ENCODE results near the gene OR13A1.
"Not testable (repeated sequence)": the region's sequence is repeated elsewhere in the genome, so short reads cannot be mapped to it uniquely, and the experiment has no call there.

OR13A1 gene

DNA sequence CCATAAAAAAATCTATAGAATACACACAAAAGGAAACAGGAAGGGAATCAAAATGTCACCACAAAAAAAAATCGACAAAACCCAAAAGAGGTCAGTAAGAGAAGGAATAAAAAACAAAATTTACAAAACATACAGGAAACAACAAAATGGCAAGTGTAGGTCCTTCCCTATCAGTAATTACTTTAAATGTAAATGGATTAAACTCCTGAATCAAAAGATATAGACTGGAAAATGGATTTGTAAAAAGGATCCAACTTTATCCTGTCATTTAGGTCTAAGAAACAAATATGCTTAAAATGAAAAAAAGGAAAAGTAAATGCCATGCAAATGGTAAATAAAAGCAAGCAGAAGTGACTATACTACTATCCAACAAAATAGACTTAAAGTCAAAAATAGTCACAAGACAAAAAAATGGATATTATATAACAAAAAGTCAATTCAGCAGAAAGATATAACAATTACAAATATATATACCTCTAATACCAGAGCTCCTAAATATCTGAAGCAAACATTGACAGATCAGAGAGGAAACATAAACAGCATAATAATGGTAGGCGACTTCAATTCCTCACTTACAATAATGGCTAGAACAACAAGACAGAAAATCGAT lies 2.0 kb downstream of the OR13A1 start:
- no peak overlapping the region for H3K4me3 Mint-ChIP-seq
- peaks cover 9% of the 10 kb centered on the region for H3K9me3 Mint-ChIP-seq
- no peak for ATAC-seq

DNA sequence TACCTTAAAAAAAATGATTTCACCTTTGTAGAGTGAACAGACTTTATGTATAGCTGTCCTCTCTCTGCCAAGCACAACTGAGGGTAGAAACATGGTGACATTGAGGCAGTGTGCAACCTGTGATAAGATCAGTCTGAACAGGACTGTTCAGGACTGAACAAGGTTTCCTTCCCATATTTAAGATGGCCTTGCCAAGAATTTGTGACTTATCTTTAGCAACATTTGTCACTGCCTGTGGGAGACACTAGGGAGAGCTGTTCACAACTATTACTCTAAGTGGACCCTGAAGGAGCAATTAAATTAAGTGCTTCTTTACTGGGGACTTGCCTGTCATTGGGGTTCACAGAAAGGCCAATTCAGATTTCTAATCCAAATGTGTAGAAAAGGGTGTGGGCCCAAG lies 6.7 kb downstream of the OR13A1 start:
- peaks cover 9% of the 10 kb centered on the region for H3K9me3 Mint-ChIP-seq
- peak overlapping the region; percentile 11 for H3K27ac Mint-ChIP-seq
- no peaks in the 10 kb centered on the region for H3K27me3 Mint-ChIP-seq
- H3K4me1 Mint-ChIP-seq: no peaks in the 10 kb centered on the region
- H3K36me3 Mint-ChIP-seq: peaks cover 23% of the 10 kb centered on the region
- H3K4me3 Mint-ChIP-seq: no peak overlapping the region
- no peak for ATAC-seq

More for the DNA sequence above, 2.0 kb downstream of the OR13A1 start:
- Mint-ChIP-seq H3K27ac (no peak overlapping the region), H3K27me3 (no peaks in the 10 kb centered on the region), H3K36me3 (peaks cover 23% of the 10 kb centered on the region), H3K4me1 (no peaks in the 10 kb centered on the region)

DNA sequence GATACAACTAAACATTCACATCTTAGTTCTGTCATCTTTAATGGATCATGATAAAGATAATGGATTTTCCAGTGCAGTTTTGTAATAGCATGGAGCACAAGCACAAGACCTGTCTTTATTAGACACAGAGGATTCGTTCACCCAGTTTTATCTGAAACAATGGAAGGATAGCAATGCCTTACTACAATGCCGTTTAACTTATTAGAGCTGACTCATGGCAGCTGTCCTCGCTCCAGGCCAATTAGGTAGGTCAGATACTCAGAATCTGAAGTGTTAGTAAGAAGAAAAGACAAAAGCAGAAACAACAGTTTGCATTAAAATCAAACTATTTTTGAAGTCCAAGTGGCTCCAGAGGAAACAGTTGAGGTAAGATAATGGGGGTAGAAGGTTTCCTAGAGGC lies 12.8 kb downstream of the OR13A1 start:
- Mint-ChIP-seq H3K4me1 (peaks cover 17% of the 10 kb centered on the region), H3K4me3 (no peak overlapping the region), H3K27me3 (no peaks in the 10 kb centered on the region), H3K36me3 (no peaks in the 10 kb centered on the region), H3K27ac (no peak overlapping the region), H3K9me3 (no peaks in the 10 kb centered on the region)
- ATAC-seq: no peak

DNA sequence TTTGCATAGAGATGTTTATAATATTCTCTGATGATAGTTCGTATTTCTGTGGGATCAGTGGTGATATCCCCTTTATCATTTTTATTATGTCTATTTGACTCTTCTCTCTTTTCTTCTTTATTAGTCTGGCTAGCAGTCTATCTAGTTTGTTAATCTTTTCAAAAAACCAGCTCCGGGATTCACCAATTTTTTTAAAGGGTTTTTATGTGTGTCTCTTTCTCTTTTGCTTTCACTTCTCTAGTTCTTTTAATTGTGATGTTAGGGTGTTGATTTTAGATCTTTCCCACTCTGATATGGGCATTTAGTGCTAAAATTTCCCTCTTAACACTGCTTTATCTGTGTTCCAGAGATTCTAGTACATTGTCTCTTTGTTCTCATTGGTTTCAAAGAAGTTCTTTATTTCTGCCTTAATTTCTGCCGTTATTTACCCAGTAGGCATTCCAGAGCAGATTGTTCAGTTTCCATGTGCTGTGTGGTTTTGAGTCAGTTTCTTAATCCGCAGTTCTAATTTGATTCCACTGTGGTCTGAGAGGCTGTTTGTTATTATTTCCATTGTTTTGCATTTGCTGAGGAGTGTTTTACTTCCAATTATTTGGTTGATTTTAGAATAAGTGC lies 17.0 kb downstream of the OR13A1 start:
- ATAC-seq, H3K9me3 Mint-ChIP-seq, H3K27me3 Mint-ChIP-seq, H3K36me3 Mint-ChIP-seq: not testable (repeated sequence)
- H3K27ac Mint-ChIP-seq: peak overlapping the region; percentile 96
- peaks cover 34% of the 10 kb centered on the region for H3K4me1 Mint-ChIP-seq
- peak overlapping the region; percentile 87 for H3K4me3 Mint-ChIP-seq

DNA sequence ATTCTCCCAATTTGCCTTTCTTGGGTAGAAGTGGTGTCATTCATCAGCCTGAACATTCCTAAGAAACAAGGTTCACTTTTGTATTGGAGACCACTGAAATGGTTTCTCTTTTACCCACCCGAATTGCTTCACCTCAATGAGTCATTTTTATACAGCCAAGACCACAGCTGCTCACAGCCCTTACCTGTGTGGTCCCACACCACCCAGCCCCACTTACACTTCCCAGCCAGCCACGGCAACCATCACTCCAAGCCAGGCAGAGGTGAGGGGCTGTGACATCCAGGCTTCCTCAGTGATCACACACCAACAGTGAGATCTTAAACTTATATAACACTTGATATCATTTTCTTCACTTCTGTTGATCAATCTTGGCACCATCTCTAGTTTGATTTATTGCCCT lies 20.7 kb downstream of the OR13A1 start:
- Mint-ChIP-seq H3K27ac (no peak overlapping the region), H3K4me3 (no peak overlapping the region), H3K36me3 (no peaks in the 10 kb centered on the region), H3K27me3 (no peaks in the 10 kb centered on the region), H3K9me3 (peaks cover 5% of the 10 kb centered on the region), H3K4me1 (peaks cover 43% of the 10 kb centered on the region)
- no peak for ATAC-seq

DNA sequence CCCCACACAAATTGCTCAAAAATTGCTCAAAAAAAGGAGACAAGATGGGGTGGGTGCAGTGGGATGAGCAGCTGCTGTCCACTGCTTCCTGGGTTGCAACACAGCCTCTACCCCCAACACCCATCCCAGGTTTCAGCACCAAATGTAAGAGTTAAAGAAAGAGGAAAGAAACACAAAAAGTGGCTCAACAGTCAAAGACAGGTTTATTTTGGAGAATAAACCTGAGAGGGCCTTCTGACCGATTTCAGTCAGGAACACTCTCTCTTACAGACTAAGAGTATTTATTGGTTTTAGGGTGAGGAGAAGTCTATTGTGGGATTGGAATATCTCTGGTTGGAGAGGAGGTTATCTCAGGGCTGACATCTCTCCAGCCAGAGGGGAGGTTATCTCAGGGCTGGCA lies 28.4 kb downstream of the OR13A1 start:
- H3K36me3 Mint-ChIP-seq: no peaks in the 10 kb centered on the region
- no peaks in the 10 kb centered on the region for H3K9me3 Mint-ChIP-seq
- no peaks in the 10 kb centered on the region for H3K27me3 Mint-ChIP-seq
- H3K4me1 Mint-ChIP-seq: peaks cover 2% of the 10 kb centered on the region
- H3K4me3 Mint-ChIP-seq: no peak overlapping the region
- ATAC-seq: no peak
- no peak overlapping the region for H3K27ac Mint-ChIP-seq

GRCh38 chr10:45282061-45282460 lies 33.3 kb downstream of the OR13A1 start:
- no peak for ATAC-seq
- Mint-ChIP-seq H3K36me3 (no peaks in the 10 kb centered on the region), H3K27me3 (no peaks in the 10 kb centered on the region), H3K4me3 (no peak overlapping the region), H3K27ac (no peak overlapping the region), H3K4me1 (no peaks in the 10 kb centered on the region), H3K9me3 (no peaks in the 10 kb centered on the region)

DNA sequence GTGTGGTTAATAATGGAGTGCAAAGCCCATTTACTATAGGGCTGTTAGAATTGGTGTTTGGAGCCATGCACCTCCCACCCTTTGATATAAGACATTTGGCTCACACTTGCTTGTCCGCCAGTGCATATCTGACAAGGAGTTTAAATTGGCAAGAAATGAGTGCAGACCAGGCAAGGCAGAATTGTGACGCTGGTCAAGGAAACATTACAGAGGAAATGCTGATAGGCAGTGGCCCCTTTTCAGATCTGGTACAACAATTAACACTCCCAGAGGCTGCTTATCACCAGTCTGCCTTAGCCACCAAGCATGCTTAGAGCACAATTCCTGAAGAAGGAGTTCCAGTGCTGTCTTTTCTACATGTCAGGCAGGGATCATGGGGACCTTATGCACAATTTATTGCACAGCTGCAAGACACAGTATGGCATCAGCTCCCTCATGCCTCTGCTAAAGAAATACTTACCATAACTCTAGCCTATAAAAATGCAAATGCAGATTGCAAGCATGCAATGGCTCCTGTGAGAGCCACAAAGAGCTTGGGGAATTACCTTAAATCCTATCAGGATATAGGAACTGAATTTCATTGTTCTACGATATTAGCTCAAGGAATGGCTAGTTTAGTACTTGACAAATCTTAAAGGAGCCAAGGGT lies 35.2 kb downstream of the OR13A1 start:
- H3K4me3 Mint-ChIP-seq: no peak overlapping the region
- H3K4me1 Mint-ChIP-seq: no peaks in the 10 kb centered on the region

GRCh38 chr10:45279682-45280081 lies 35.7 kb downstream of the OR13A1 start:
- no peak overlapping the region for H3K27ac Mint-ChIP-seq
- H3K27me3 Mint-ChIP-seq: no peaks in the 10 kb centered on the region
- no peak overlapping the region for H3K4me3 Mint-ChIP-seq
- no peaks in the 10 kb centered on the region for H3K9me3 Mint-ChIP-seq
- H3K36me3 Mint-ChIP-seq: no peaks in the 10 kb centered on the region
- no peaks in the 10 kb centered on the region for H3K4me1 Mint-ChIP-seq
- ATAC-seq: no peak

More for the DNA sequence above, 35.2 kb downstream of the OR13A1 start:
- no peaks in the 10 kb centered on the region for H3K27me3 Mint-ChIP-seq
- no peaks in the 10 kb centered on the region for H3K36me3 Mint-ChIP-seq
- ATAC-seq: no peak
- H3K27ac Mint-ChIP-seq: no peak overlapping the region
- H3K9me3 Mint-ChIP-seq: no peaks in the 10 kb centered on the region

GRCh38 chr10:45278860-45279498 lies 36.4 kb downstream of the OR13A1 start:
- no peak overlapping the region for H3K4me3 Mint-ChIP-seq
- H3K9me3 Mint-ChIP-seq: no peaks in the 10 kb centered on the region
- H3K36me3 Mint-ChIP-seq: no peaks in the 10 kb centered on the region
- H3K27me3 Mint-ChIP-seq: no peaks in the 10 kb centered on the region
- no peak overlapping the region for H3K27ac Mint-ChIP-seq
- no peaks in the 10 kb centered on the region for H3K4me1 Mint-ChIP-seq
- no peak for ATAC-seq

- H3K4me3 Mint-ChIP-seq, H3K9me3 Mint-ChIP-seq, H3K36me3 Mint-ChIP-seq, H3K4me1 Mint-ChIP-seq, ATAC-seq, H3K27me3 Mint-ChIP-seq, H3K27ac Mint-ChIP-seq: not testable (repeated sequence)
Measured at GRCh38 chr10:45276146-45276545, 39.3 kb downstream of the OR13A1 start.

DNA sequence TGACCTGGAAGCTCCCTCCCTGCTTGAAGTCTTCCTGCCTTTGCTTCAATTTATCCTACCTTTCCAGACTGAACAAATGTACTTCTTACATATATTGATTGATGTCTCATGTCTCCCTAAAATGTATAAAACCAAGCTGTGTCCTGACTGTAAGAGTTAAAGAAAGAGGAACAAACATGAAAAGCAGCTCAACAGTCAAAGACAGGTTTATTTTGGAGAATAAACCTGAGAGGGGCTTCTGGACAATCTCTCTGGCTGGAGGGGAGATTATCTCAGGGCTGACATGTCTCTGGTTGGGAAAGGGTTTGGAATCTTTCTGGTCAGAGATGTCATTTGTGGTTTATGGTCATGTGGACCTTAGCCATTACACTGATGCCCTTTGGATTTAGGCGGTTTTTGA lies 41.0 kb downstream of the OR13A1 start:
- H3K27ac Mint-ChIP-seq: peak overlapping the region; percentile 16
- H3K4me1 Mint-ChIP-seq: no peaks in the 10 kb centered on the region
- no peak for ATAC-seq
- H3K9me3 Mint-ChIP-seq: peaks cover 3% of the 10 kb centered on the region
- no peaks in the 10 kb centered on the region for H3K36me3 Mint-ChIP-seq
- no peak overlapping the region for H3K4me3 Mint-ChIP-seq
- no peaks in the 10 kb centered on the region for H3K27me3 Mint-ChIP-seq

- not testable (repeated sequence) for H3K4me3 Mint-ChIP-seq, H3K36me3 Mint-ChIP-seq, ATAC-seq, H3K4me1 Mint-ChIP-seq, H3K27ac Mint-ChIP-seq, H3K9me3 Mint-ChIP-seq
- H3K27me3 Mint-ChIP-seq: peaks cover 11% of the 10 kb centered on the region
Measured at GRCh38 chr10:45267777-45268176, 47.6 kb downstream of the OR13A1 start.

DNA sequence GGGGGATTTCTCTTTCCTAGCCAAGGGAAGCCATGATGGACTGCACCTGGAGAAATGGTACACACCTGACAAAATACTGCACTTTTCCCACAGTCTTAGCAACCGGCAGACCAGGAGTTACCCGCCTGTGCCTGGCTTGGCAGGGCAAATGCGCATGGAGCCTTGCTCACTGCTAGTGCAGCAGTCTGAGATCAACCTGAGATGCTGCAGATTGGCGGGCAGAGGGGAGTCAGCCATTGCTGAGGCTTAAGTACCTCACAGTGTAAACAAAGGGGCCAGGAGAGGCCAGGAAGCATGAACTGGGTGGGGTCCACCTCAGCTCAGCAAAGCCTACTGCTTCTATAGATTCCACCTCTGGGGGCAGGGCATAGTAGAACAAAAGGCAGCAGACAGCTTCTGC lies 49.4 kb downstream of the OR13A1 start:
- H3K27ac Mint-ChIP-seq: no peak overlapping the region
- no peak for ATAC-seq
- peaks cover 4% of the 10 kb centered on the region for H3K9me3 Mint-ChIP-seq
- no peak overlapping the region for H3K4me3 Mint-ChIP-seq
- H3K36me3 Mint-ChIP-seq: no peaks in the 10 kb centered on the region
- H3K27me3 Mint-ChIP-seq: peaks cover 27% of the 10 kb centered on the region
- no peaks in the 10 kb centered on the region for H3K4me1 Mint-ChIP-seq

DNA sequence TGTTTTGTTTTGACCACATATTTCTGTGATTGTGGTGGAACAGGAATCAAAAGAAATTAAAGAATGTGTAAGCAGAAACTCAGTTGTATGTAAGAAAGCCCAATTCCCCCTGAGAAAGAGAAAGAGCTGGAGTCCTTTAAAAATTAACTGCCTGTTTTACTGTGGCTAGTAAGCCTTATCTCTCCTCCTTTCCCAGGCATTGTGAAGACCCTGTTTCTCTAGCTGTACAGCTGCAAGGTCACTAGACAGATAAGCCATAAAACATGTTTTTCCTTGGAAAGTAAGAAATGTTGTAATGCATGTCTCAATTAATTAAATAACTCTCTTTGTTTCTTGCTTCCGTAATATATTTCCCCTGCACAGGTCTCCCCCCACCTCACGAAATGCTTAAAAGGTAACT lies 53.5 kb downstream of the OR13A1 start:
- H3K9me3 Mint-ChIP-seq: no peaks in the 10 kb centered on the region
- no peak for ATAC-seq
- no peaks in the 10 kb centered on the region for H3K4me1 Mint-ChIP-seq
- no peak overlapping the region for H3K4me3 Mint-ChIP-seq
- no peak overlapping the region for H3K27ac Mint-ChIP-seq
- no peaks in the 10 kb centered on the region for H3K36me3 Mint-ChIP-seq
- peaks cover 28% of the 10 kb centered on the region for H3K27me3 Mint-ChIP-seq
